Thoracic aorta (tissue), 2 donors: ENCODE data around the gene PPP3CA. TPM values are rescaled to one million over a fixed set of nuclear protein-coding genes. Genes with fewer than 3 reads are reported as not detected.

Experiments
- ATAC-seq: fragments of 150-250 bp; one replicate; pipeline ENCODE4 v1.8.0; 2017; ENCODE audit warnings: low read depth; ENCODE audit not compliant: insufficient number of reproducible peaks, low FRiP score
- DNase-seq: peaks from one replicate; pipeline ENCODE4 v3.0.0-alpha.2; 2020; ENCODE audit warnings: low spot score
- H3K27ac ChIP-seq, 2 donors: fragments of 200-600 bp; sonication (generic); 1 replicate in 1 of 2; 2 replicates in 1 of 2; pipeline ENCODE4 v1.5.1; 2016; ENCODE audit warnings: mild to moderate bottlenecking in 2 of 2, moderate library complexity in 2 of 2
- H3K27me3 ChIP-seq: fragments of 200-600 bp; sonication (generic); replicated peaks from 2 replicates; pipeline ENCODE4 v1.6.0; 2016; ENCODE audit warnings: mild to moderate bottlenecking; ENCODE audit not compliant: insufficient read depth
- H3K36me3 ChIP-seq: fragments of 200-600 bp; sonication (generic); one replicate; pipeline ENCODE4 v1.5.1; 2016
- H3K4me1 ChIP-seq, 2 donors: fragments of 200-600 bp; sonication (generic); 1 replicate in 1 of 2; 2 replicates in 1 of 2; pipeline versions ENCODE4 v1.5.1 to v1.6.0; 2016; ENCODE audit warnings: low read depth in 2 of 2, mild to moderate bottlenecking in 1 of 2; ENCODE audit not compliant: control insufficient read depth in 1 of 2
- H3K4me3 ChIP-seq: fragments of 200-600 bp; sonication (generic); 2 replicates; pipeline ENCODE4 v1.5.1; 2016; ENCODE audit warnings: mild to moderate bottlenecking
- H3K9me3 ChIP-seq: fragments of 200-600 bp; sonication (generic); 2 replicates; pipeline ENCODE4 v1.5.1; 2016
- CTCF ChIP-seq: fragments of 200-600 bp; sonication (generic); IDR thresholded peaks from one replicate; pipeline ENCODE4 v1.5.1; 2019; ENCODE audit warnings: antibody characterized with exemption
- total RNA-seq, 2 donors: library from RNA; depleted of rRNA; stranded (reverse); fragments of >200 nt; gene quantifications; one replicate each; pipeline versions ENCODE4 v1.1.0 to v1.2.3, GENCODE V29; 2016

Gene PPP3CA
- total RNA-seq, 2 donors from 2014 or later = 21.9 to 43.2 TPM

DNA sequence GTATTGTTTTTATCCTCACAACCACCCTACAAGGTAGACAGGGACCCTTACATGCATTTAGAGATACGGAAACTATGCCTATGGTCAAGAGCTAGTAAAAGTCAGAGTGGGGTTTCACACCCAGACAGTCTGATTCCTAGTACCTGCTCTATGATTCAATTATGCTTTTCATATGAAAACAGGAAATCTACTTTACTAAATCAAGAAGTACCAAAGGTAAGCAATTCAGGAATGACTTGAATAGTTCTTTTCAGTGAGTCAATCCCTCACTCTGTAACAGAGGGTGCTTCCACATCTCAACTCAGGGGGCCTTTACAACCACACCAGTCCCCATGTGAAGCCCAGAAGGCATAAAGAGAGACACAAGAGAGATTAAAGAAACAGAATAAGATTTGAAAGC, 191.4 kb downstream of the PPP3CA start:
- ATAC-seq (no peak), DNase-seq (no peak)
- Histone ChIP-seq H3K9me3 (no peaks in the 10 kb centered on the region), H3K4me1 (peaks cover 19 to 24% of the 10 kb centered on the region in 2 donors), H3K4me3 (no peak overlapping the region), H3K27ac (no peak overlapping the region), H3K36me3 (no peaks in the 10 kb centered on the region), H3K27me3 (no peaks in the 10 kb centered on the region)
- no peak for TF ChIP-seq CTCF

- no peak for TF ChIP-seq CTCF
- Histone ChIP-seq H3K27me3 (no peaks in the 10 kb centered on the region), H3K9me3 (no peaks in the 10 kb centered on the region), H3K36me3 (no peaks in the 10 kb centered on the region), H3K4me3 (no peak overlapping the region), H3K4me1 (peaks cover 18 to 24% of the 10 kb centered on the region in 2 donors), H3K27ac (no peak overlapping the region)
- DNase-seq = no peak
- ATAC-seq = no peak
These were observed 192.0 kb downstream of the PPP3CA start for GRCh38 chr4:101155368-101155767.

DNA sequence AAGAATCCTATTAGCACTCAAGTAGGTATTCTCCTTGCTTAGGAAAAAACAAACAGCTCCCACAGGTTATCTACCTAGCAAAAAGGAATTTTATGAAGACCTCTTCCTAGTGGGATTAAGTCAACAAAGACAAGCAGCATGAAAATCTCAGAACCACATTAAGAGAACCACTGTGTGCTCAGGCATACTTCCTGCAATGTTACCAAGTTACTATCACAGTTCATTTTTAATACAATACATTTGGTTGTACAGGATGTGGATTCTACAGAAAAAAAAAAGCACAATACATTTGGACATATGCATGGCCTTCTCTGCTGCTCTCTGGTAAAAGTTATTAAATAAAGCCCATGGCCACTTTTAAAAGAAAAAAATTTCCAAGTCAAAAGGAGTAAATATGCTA, 193.7 kb downstream of the PPP3CA start:
- Histone ChIP-seq H3K36me3 (no peaks in the 10 kb centered on the region), H3K4me1 (peaks cover 18 to 22% of the 10 kb centered on the region in 2 donors), H3K27ac (no peak overlapping the region), H3K9me3 (no peaks in the 10 kb centered on the region), H3K4me3 (no peak overlapping the region), H3K27me3 (no peaks in the 10 kb centered on the region)
- no peak for ATAC-seq
- no peak for TF ChIP-seq CTCF
- no peak for DNase-seq

GRCh38 chr4:101152521-101152920, 194.8 kb downstream of the PPP3CA start:
- TF ChIP-seq CTCF = no peak
- no peak overlapping the region for H3K27ac ChIP-seq
- DNase-seq (no peak), ATAC-seq (no peak)
- no peaks in the 10 kb centered on the region for H3K27me3 ChIP-seq
- peaks cover 13% of the 10 kb centered on the region in 2 donors for H3K4me1 ChIP-seq
- H3K4me3 ChIP-seq = no peak overlapping the region
- no peaks in the 10 kb centered on the region for H3K9me3 ChIP-seq
- H3K36me3 ChIP-seq = no peaks in the 10 kb centered on the region

GRCh38 chr4:101148551-101148950, 198.8 kb downstream of the PPP3CA start:
- ATAC-seq (no peak), DNase-seq (no peak)
- no peak for TF ChIP-seq CTCF
- Histone ChIP-seq H3K27me3 (no peaks in the 10 kb centered on the region), H3K27ac (no peak overlapping the region), H3K4me3 (no peak overlapping the region), H3K36me3 (no peaks in the 10 kb centered on the region), H3K9me3 (no peaks in the 10 kb centered on the region), H3K4me1 (no peaks in the 10 kb centered on the region)
